Measurements from ENCODE around the gene AP1M1.

Gene AP1M1

GRCh38 chr19:16197622-16198369, at the start of gene AP1M1:
TSS of gene AP1M1 (plus strand) at chr19:16197911. CDS start at chr19:16198027, 116 bp downstream.
- Histone ChIP-seq H3K27ac (ENCODE audit: low read depth, low read length) (peak within 1 kb of the TSS; percentile 95), H3K79me2 (ENCODE audit: control insufficient read depth, insufficient read depth, low read length, unreplicated experiment) (peaks cover 47% of the 10 kb centered on the region), H2AFZ (ENCODE audit: low read length, unreplicated experiment) (peak within 1 kb of the TSS; percentile 6), H3K4me1 (ENCODE audit: control insufficient read depth, insufficient read depth, low read length, unreplicated experiment) (peaks cover 24% of the 10 kb centered on the region), H3K4me3 (ENCODE audit: low read depth, low read length) (peak within 1 kb of the TSS; percentile 91), H3K36me3 (ENCODE audit: insufficient read depth, low read length) (no peaks in the 10 kb centered on the region), H3K27me3 (ENCODE audit: insufficient read depth, low read length) (no peaks in the 10 kb centered on the region)

GRCh38 chr19:16148443-16149229, 49.1 kb upstream of the AP1M1 start:
- Histone ChIP-seq H3K27me3 (ENCODE audit: insufficient read depth, low read length) (no peaks in the 10 kb centered on the region), H2AFZ (ENCODE audit: low read length, unreplicated experiment) (no peak overlapping the region), H3K4me3 (ENCODE audit: low read depth, low read length) (no peak overlapping the region), H3K27ac (ENCODE audit: low read depth, low read length) (no peak overlapping the region), H3K36me3 (ENCODE audit: insufficient read depth, low read length) (no peaks in the 10 kb centered on the region), H3K79me2 (ENCODE audit: control insufficient read depth, insufficient read depth, low read length, unreplicated experiment) (no peaks in the 10 kb centered on the region), H3K4me1 (ENCODE audit: control insufficient read depth, insufficient read depth, low read length, unreplicated experiment) (no peaks in the 10 kb centered on the region)

- Histone ChIP-seq H3K4me3 (ENCODE audit: low read depth, low read length) (no peak overlapping the region), H3K4me1 (ENCODE audit: control insufficient read depth, insufficient read depth, low read length, unreplicated experiment) (no peaks in the 10 kb centered on the region), H3K27me3 (ENCODE audit: insufficient read depth, low read length) (no peaks in the 10 kb centered on the region), H3K36me3 (ENCODE audit: insufficient read depth, low read length) (no peaks in the 10 kb centered on the region), H3K79me2 (ENCODE audit: control insufficient read depth, insufficient read depth, low read length, unreplicated experiment) (no peaks in the 10 kb centered on the region), H2AFZ (ENCODE audit: low read length, unreplicated experiment) (no peak overlapping the region), H3K27ac (ENCODE audit: low read depth, low read length) (no peak overlapping the region)
Measured at GRCh38 chr19:16153582-16154336, 44.0 kb upstream of the AP1M1 start.

- Histone ChIP-seq H2AFZ (ENCODE audit: low read length, unreplicated experiment) (no peak overlapping the region), H3K27ac (ENCODE audit: low read depth, low read length) (no peak overlapping the region), H3K27me3 (ENCODE audit: insufficient read depth, low read length) (no peaks in the 10 kb centered on the region), H3K79me2 (ENCODE audit: control insufficient read depth, insufficient read depth, low read length, unreplicated experiment) (no peaks in the 10 kb centered on the region), H3K36me3 (ENCODE audit: insufficient read depth, low read length) (no peaks in the 10 kb centered on the region), H3K4me1 (ENCODE audit: control insufficient read depth, insufficient read depth, low read length, unreplicated experiment) (no peaks in the 10 kb centered on the region), H3K4me3 (ENCODE audit: low read depth, low read length) (no peak overlapping the region)
Measured at GRCh38 chr19:16154557-16154956, 43.2 kb upstream of the AP1M1 start.

- H3K36me3 ChIP-seq (ENCODE audit: insufficient read depth, low read length): no peaks in the 10 kb centered on the region
- no peak overlapping the region for H3K27ac ChIP-seq (ENCODE audit: low read depth, low read length)
- no peaks in the 10 kb centered on the region for H3K79me2 ChIP-seq (ENCODE audit: control insufficient read depth, insufficient read depth, low read length, unreplicated experiment)
- no peaks in the 10 kb centered on the region for H3K27me3 ChIP-seq (ENCODE audit: insufficient read depth, low read length)
- H2AFZ ChIP-seq (ENCODE audit: low read length, unreplicated experiment): no peak overlapping the region
- H3K4me1 ChIP-seq (ENCODE audit: control insufficient read depth, insufficient read depth, low read length, unreplicated experiment): no peaks in the 10 kb centered on the region
- no peak overlapping the region for H3K4me3 ChIP-seq (ENCODE audit: low read depth, low read length)
Measured at GRCh38 chr19:16155128-16155527, 42.6 kb upstream of the AP1M1 start.

GRCh38 chr19:16156904-16157303, 40.8 kb upstream of the AP1M1 start:
- Histone ChIP-seq H3K27me3 (ENCODE audit: insufficient read depth, low read length) (no peaks in the 10 kb centered on the region), H2AFZ (ENCODE audit: low read length, unreplicated experiment) (no peak overlapping the region), H3K4me1 (ENCODE audit: control insufficient read depth, insufficient read depth, low read length, unreplicated experiment) (peaks cover 10% of the 10 kb centered on the region), H3K36me3 (ENCODE audit: insufficient read depth, low read length) (no peaks in the 10 kb centered on the region), H3K4me3 (ENCODE audit: low read depth, low read length) (no peak overlapping the region), H3K79me2 (ENCODE audit: control insufficient read depth, insufficient read depth, low read length, unreplicated experiment) (no peaks in the 10 kb centered on the region), H3K27ac (ENCODE audit: low read depth, low read length) (no peak overlapping the region)

GRCh38 chr19:16157601-16158000, 40.1 kb upstream of the AP1M1 start:
- peaks cover 10% of the 10 kb centered on the region for H3K4me1 ChIP-seq (ENCODE audit: control insufficient read depth, insufficient read depth, low read length, unreplicated experiment)
- H3K27ac ChIP-seq (ENCODE audit: low read depth, low read length): no peak overlapping the region
- no peaks in the 10 kb centered on the region for H3K79me2 ChIP-seq (ENCODE audit: control insufficient read depth, insufficient read depth, low read length, unreplicated experiment)
- H2AFZ ChIP-seq (ENCODE audit: low read length, unreplicated experiment): no peak overlapping the region
- H3K4me3 ChIP-seq (ENCODE audit: low read depth, low read length): no peak overlapping the region
- H3K36me3 ChIP-seq (ENCODE audit: insufficient read depth, low read length): no peaks in the 10 kb centered on the region
- H3K27me3 ChIP-seq (ENCODE audit: insufficient read depth, low read length): no peaks in the 10 kb centered on the region

GRCh38 chr19:16159655-16160054, 38.1 kb upstream of the AP1M1 start:
- H3K4me1 ChIP-seq (ENCODE audit: control insufficient read depth, insufficient read depth, low read length, unreplicated experiment): peaks cover 10% of the 10 kb centered on the region
- no peaks in the 10 kb centered on the region for H3K36me3 ChIP-seq (ENCODE audit: insufficient read depth, low read length)
- no peaks in the 10 kb centered on the region for H3K27me3 ChIP-seq (ENCODE audit: insufficient read depth, low read length)
- H3K4me3 ChIP-seq (ENCODE audit: low read depth, low read length): no peak overlapping the region
- H3K79me2 ChIP-seq (ENCODE audit: control insufficient read depth, insufficient read depth, low read length, unreplicated experiment): no peaks in the 10 kb centered on the region
- H3K27ac ChIP-seq (ENCODE audit: low read depth, low read length): no peak overlapping the region
- no peak overlapping the region for H2AFZ ChIP-seq (ENCODE audit: low read length, unreplicated experiment)

GRCh38 chr19:16160445-16160942, 37.2 kb upstream of the AP1M1 start:
- H3K4me3 ChIP-seq (ENCODE audit: low read depth, low read length): no peak overlapping the region
- H3K36me3 ChIP-seq (ENCODE audit: insufficient read depth, low read length): no peaks in the 10 kb centered on the region
- no peak overlapping the region for H2AFZ ChIP-seq (ENCODE audit: low read length, unreplicated experiment)
- H3K27me3 ChIP-seq (ENCODE audit: insufficient read depth, low read length): no peaks in the 10 kb centered on the region
- H3K79me2 ChIP-seq (ENCODE audit: control insufficient read depth, insufficient read depth, low read length, unreplicated experiment): no peaks in the 10 kb centered on the region
- H3K27ac ChIP-seq (ENCODE audit: low read depth, low read length): no peak overlapping the region
- peaks cover 10% of the 10 kb centered on the region for H3K4me1 ChIP-seq (ENCODE audit: control insufficient read depth, insufficient read depth, low read length, unreplicated experiment)

- Histone ChIP-seq H3K4me3 (ENCODE audit: low read depth, low read length) (0 out of 2 replicates have a peak overlapping the region, but pooled peaks have one; percentile 45), H2AFZ (ENCODE audit: low read length, unreplicated experiment) (no peak overlapping the region), H3K27ac (ENCODE audit: low read depth, low read length) (peak overlapping the region; percentile 92), H3K27me3 (ENCODE audit: insufficient read depth, low read length) (no peaks in the 10 kb centered on the region), H3K4me1 (ENCODE audit: control insufficient read depth, insufficient read depth, low read length, unreplicated experiment) (peaks cover 10% of the 10 kb centered on the region), H3K36me3 (ENCODE audit: insufficient read depth, low read length) (no peaks in the 10 kb centered on the region), H3K79me2 (ENCODE audit: control insufficient read depth, insufficient read depth, low read length, unreplicated experiment) (no peaks in the 10 kb centered on the region)
Measured at GRCh38 chr19:16160943-16161560, 36.7 kb upstream of the AP1M1 start.
